ENCODE data around the gene CREB3L1. TPM values are rescaled to one million over a fixed set of nuclear protein-coding genes. Genes with fewer than 3 reads are reported as not detected.

The CREB3L1 gene
- total and polyA plus RNA-seq, 2 experiments from 2014 or later, result 8.5 to 10.4 TPM

DNA sequence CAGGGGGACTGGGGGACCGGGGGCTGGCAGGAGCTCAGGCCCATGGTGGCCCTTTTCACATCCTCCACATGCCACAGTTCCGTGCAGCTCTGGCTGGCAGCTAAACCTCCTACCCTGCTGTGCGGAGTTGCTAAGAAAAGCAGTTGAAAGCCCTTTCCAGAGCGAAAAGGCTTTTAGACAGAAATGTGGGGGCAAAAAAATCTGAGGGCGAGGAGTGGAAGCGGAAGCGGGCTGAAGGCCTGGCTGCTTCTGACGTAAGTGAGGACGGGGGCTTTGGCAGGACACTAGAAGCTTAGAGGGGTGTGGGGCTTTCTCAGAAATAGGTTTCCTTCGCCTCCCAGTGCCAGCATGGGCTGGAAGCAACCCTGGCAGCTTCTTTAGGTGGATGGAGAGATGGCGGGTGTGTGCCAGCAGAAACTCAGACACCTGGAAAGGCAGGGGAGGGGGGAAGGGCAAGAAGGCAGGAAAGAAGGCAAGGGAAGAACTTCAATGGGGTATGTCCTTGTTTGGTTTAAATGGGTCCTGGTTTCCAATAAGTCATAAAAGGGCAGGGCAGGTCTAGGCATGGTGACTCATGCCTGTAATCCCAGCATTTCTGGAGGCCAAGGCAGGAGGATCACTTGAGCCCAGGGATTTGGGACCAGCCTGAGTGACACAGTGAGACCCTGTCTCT is 58.6 kb downstream of the CREB3L1 start (continued):
- TF ChIP-seq, protein P1, sequence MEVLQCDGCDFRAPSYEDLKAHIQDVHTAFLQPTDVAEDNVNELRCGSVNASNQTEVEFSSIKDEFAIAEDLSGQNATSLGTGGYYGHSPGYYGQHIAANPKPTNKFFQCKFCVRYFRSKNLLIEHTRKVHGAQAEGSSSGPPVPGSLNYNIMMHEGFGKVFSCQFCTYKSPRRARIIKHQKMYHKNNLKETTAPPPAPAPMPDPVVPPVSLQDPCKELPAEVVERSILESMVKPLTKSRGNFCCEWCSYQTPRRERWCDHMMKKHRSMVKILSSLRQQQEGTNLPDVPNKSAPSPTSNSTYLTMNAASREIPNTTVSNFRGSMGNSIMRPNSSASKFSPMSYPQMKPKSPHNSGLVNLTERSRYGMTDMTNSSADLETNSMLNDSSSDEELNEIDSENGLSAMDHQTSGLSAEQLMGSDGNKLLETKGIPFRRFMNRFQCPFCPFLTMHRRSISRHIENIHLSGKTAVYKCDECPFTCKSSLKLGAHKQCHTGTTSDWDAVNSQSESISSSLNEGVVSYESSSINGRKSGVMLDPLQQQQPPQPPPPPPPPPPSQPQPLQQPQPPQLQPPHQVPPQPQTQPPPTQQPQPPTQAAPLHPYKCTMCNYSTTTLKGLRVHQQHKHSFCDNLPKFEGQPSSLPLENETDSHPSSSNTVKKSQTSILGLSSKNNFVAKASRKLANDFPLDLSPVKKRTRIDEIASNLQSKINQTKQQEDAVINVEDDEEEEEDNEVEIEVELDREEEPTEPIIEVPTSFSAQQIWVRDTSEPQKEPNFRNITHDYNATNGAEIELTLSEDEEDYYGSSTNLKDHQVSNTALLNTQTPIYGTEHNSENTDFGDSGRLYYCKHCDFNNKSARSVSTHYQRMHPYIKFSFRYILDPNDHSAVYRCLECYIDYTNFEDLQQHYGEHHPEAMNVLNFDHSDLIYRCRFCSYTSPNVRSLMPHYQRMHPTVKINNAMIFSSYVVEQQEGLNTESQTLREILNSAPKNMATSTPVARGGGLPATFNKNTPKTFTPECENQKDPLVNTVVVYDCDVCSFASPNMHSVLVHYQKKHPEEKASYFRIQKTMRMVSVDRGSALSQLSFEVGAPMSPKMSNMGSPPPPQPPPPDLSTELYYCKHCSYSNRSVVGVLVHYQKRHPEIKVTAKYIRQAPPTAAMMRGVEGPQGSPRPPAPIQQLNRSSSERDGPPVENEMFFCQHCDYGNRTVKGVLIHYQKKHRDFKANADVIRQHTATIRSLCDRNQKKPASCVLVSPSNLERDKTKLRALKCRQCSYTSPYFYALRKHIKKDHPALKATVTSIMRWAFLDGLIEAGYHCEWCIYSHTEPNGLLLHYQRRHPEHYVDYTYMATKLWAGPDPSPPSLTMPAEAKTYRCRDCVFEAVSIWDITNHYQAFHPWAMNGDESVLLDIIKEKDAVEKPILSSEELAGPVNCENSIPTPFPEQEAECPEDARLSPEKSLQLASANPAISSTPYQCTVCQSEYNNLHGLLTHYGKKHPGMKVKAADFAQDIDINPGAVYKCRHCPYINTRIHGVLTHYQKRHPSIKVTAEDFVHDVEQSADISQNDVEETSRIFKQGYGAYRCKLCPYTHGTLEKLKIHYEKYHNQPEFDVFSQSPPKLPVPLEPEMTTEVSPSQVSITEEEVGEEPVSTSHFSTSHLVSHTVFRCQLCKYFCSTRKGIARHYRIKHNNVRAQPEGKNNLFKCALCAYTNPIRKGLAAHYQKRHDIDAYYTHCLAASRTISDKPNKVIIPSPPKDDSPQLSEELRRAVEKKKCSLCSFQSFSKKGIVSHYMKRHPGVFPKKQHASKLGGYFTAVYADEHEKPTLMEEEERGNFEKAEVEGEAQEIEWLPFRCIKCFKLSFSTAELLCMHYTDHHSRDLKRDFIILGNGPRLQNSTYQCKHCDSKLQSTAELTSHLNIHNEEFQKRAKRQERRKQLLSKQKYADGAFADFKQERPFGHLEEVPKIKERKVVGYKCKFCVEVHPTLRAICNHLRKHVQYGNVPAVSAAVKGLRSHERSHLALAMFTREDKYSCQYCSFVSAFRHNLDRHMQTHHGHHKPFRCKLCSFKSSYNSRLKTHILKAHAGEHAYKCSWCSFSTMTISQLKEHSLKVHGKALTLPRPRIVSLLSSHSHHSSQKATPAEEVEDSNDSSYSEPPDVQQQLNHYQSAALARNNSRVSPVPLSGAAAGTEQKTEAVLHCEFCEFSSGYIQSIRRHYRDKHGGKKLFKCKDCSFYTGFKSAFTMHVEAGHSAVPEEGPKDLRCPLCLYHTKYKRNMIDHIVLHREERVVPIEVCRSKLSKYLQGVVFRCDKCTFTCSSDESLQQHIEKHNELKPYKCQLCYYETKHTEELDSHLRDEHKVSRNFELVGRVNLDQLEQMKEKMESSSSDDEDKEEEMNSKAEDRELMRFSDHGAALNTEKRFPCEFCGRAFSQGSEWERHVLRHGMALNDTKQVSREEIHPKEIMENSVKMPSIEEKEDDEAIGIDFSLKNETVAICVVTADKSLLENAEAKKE (CRISPR knock-in tag; IDR thresholded peaks at IDR 0.05), result no peak
- TF ChIP-seq ZNF331 (CRISPR knock-in tag; IDR thresholded peaks at IDR 0.05; ENCODE audit: low read depth), result no peak
- TF ChIP-seq CREB1 (CRISPR knock-in tag; IDR thresholded peaks at IDR 0.05; ENCODE audit: low read depth), result no peak
- no peak for TF ChIP-seq JUNB (IDR thresholded peaks at IDR 0.05; ENCODE audit: unreplicated experiment)
- TF ChIP-seq ETS1 (IDR thresholded peaks at IDR 0.05), result no peak
- no peak for TF ChIP-seq ZNF114 (CRISPR knock-in tag; IDR thresholded peaks at IDR 0.05)
- TF ChIP-seq, protein P2, sequence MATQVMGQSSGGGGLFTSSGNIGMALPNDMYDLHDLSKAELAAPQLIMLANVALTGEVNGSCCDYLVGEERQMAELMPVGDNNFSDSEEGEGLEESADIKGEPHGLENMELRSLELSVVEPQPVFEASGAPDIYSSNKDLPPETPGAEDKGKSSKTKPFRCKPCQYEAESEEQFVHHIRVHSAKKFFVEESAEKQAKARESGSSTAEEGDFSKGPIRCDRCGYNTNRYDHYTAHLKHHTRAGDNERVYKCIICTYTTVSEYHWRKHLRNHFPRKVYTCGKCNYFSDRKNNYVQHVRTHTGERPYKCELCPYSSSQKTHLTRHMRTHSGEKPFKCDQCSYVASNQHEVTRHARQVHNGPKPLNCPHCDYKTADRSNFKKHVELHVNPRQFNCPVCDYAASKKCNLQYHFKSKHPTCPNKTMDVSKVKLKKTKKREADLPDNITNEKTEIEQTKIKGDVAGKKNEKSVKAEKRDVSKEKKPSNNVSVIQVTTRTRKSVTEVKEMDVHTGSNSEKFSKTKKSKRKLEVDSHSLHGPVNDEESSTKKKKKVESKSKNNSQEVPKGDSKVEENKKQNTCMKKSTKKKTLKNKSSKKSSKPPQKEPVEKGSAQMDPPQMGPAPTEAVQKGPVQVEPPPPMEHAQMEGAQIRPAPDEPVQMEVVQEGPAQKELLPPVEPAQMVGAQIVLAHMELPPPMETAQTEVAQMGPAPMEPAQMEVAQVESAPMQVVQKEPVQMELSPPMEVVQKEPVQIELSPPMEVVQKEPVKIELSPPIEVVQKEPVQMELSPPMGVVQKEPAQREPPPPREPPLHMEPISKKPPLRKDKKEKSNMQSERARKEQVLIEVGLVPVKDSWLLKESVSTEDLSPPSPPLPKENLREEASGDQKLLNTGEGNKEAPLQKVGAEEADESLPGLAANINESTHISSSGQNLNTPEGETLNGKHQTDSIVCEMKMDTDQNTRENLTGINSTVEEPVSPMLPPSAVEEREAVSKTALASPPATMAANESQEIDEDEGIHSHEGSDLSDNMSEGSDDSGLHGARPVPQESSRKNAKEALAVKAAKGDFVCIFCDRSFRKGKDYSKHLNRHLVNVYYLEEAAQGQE (IDR thresholded peaks at IDR 0.05; ENCODE audit: unreplicated experiment), result no peak
- no peak for TF ChIP-seq NANOG (IDR thresholded peaks at IDR 0.05; ENCODE audit: borderline replicate concordance)
- TF ChIP-seq STAT1 (IDR thresholded peaks at IDR 0.05; ENCODE audit: unreplicated experiment), result no peak

All from GM23338 (cell line).